Fibroblast of lung (primary cell): ENCODE results near the gene POLR1A.

Experiments
- CTCF ChIP-seq, 2 donors: IDR thresholded peaks in 1 of 2; conservative IDR thresholded peaks in 1 of 2; 1 replicate in 1 of 2; 2 replicates in 1 of 2; pipeline ENCODE4 v1.5.1; 2011 to 2012; ENCODE audit warnings: low read length in 2 of 2, control low read depth in 1 of 2, inconsistent platforms in 1 of 2, low read depth in 1 of 2, mild to moderate bottlenecking in 1 of 2
- EZH2 ChIP-seq: IDR thresholded peaks from 2 replicates; pipeline ENCODE4 v1.5.1; 2012; ENCODE audit warnings: low read length, control low read depth, mild to moderate bottlenecking; ENCODE audit errors: missing control alignments

GRCh38 chr2:86068136-86068588 is 37.5 kb downstream of the POLR1A start:
- TF ChIP-seq CTCF (conservative IDR thresholded peaks at IDR 0.05 in 1 of 2, IDR thresholded peaks at IDR 0.05 in 1 of 2; ENCODE audit: low read depth in 1 of 2, low read length in 2 of 2) (no peak), EZH2 (no peak)
